Osteoblast (primary cell): ENCODE results near the gene TTF2. TPM values are rescaled to one million over a fixed set of nuclear protein-coding genes. Genes with fewer than 3 reads are reported as not detected.

ENCODE experiments used
- DNase-seq: peaks from one replicate; pipeline ENCODE4 v3.0.0; 2011; ENCODE audit warnings: low spot score, mixed read lengths; ENCODE audit not compliant: insufficient read length; ENCODE audit errors: missing footprints
- H2AFZ ChIP-seq: 2 replicates; pipeline ENCODE4 v1.6.0; 2011; ENCODE audit warnings: mild to moderate bottlenecking, low read length
- H3K27ac ChIP-seq: 2 replicates; pipeline ENCODE4 v1.5.1; 2011; ENCODE audit warnings: mild to moderate bottlenecking, low read depth, low read length, moderate library complexity
- H3K27me3 ChIP-seq: 2 replicates; pipeline ENCODE4 v1.6.0; 2012; ENCODE audit warnings: mild to moderate bottlenecking, control low read depth, inconsistent platforms, low read length, moderate library complexity; ENCODE audit not compliant: insufficient read depth
- H3K36me3 ChIP-seq: 2 replicates; pipeline ENCODE4 v1.5.1; 2011; ENCODE audit warnings: mild to moderate bottlenecking, low read length, control low read depth, moderate library complexity; ENCODE audit not compliant: insufficient read depth
- H3K4me1 ChIP-seq: 2 replicates; pipeline ENCODE4 v1.5.1; 2011; ENCODE audit warnings: mild to moderate bottlenecking, low read length, control low read depth, moderate library complexity; ENCODE audit not compliant: insufficient read depth
- H3K4me2 ChIP-seq: 2 replicates; pipeline ENCODE4 v1.6.0; 2011; ENCODE audit warnings: mild to moderate bottlenecking, low read length; ENCODE audit not compliant: insufficient read depth
- H3K4me3 ChIP-seq: fragments of 200-600 bp; sonication (generic); 3 replicates; pipeline ENCODE4 v1.5.1; 2012; ENCODE audit warnings: mild to moderate bottlenecking, low read length, inconsistent platforms; ENCODE audit not compliant: insufficient read depth
- H3K79me2 ChIP-seq: 2 replicates; pipeline ENCODE4 v1.6.0; 2012; ENCODE audit warnings: mild to moderate bottlenecking, low read length, control low read depth, inconsistent platforms; ENCODE audit not compliant: insufficient read depth
- H3K9me3 ChIP-seq: 2 replicates; pipeline ENCODE4 v1.5.1; 2011; ENCODE audit warnings: low read depth, low read length, control low read depth
- H4K20me1 ChIP-seq: 2 replicates; pipeline ENCODE4 v1.6.0; 2012; ENCODE audit warnings: mild to moderate bottlenecking, low read length, control low read depth; ENCODE audit not compliant: insufficient read depth
- total RNA-seq: library from RNA; depleted of rRNA; stranded (reverse); fragments of >200 nt; gene quantifications from 2 replicates; pipeline ENCODE4 v1.2.3, GENCODE V29; 2012
- TF ChIP-seq, protein P1 (sequence below): IDR thresholded peaks from 2 replicates; pipeline ENCODE4 v1.5.1; 2011; ENCODE audit warnings: mild to moderate bottlenecking, low read depth, low read length, moderate library complexity; ENCODE audit errors: extremely low read depth

TTF2 gene
- total RNA-seq, 1 donor, result 5.4 TPM

DNA sequence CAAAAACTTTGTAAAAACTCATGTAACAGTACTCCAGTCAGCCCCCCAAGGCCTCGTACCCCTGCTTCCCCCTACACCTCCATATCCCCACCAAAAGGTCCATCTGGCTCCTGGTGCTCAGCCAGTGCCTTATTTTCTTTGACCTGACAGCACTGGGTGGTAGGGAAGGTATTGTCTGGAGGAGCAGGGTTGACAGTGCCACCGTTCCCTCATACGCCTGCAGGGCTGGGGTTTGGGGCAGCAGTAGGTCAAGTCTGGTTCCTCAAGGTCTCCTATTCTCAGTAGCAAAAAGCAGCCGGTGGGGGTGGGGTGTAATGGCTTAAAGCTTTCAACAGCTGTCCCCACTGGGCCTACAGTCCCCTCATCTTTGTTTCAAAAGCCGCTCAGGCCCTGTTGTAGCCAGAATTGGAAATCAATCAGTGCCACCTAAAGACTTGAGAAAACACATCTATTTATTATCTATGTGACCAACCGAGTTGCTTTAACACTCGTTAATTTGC, 25.3 kb upstream of the TTF2 start:
- TF ChIP-seq, protein P1, sequence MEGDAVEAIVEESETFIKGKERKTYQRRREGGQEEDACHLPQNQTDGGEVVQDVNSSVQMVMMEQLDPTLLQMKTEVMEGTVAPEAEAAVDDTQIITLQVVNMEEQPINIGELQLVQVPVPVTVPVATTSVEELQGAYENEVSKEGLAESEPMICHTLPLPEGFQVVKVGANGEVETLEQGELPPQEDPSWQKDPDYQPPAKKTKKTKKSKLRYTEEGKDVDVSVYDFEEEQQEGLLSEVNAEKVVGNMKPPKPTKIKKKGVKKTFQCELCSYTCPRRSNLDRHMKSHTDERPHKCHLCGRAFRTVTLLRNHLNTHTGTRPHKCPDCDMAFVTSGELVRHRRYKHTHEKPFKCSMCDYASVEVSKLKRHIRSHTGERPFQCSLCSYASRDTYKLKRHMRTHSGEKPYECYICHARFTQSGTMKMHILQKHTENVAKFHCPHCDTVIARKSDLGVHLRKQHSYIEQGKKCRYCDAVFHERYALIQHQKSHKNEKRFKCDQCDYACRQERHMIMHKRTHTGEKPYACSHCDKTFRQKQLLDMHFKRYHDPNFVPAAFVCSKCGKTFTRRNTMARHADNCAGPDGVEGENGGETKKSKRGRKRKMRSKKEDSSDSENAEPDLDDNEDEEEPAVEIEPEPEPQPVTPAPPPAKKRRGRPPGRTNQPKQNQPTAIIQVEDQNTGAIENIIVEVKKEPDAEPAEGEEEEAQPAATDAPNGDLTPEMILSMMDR, result no peak
- no peaks in the 10 kb centered on the region for H3K36me3 ChIP-seq
- H3K9me3 ChIP-seq, result no peaks in the 10 kb centered on the region
- peaks cover 6% of the 10 kb centered on the region for H3K27me3 ChIP-seq
- H3K79me2 ChIP-seq, result no peaks in the 10 kb centered on the region
- H4K20me1 ChIP-seq, result no peaks in the 10 kb centered on the region
- no peak overlapping the region for H3K27ac ChIP-seq
- H3K4me2 ChIP-seq, result no peak overlapping the region
- DNase-seq, result no peak
- no peak overlapping the region for H3K4me3 ChIP-seq
- no peak overlapping the region for H2AFZ ChIP-seq
- no peaks in the 10 kb centered on the region for H3K4me1 ChIP-seq

DNA sequence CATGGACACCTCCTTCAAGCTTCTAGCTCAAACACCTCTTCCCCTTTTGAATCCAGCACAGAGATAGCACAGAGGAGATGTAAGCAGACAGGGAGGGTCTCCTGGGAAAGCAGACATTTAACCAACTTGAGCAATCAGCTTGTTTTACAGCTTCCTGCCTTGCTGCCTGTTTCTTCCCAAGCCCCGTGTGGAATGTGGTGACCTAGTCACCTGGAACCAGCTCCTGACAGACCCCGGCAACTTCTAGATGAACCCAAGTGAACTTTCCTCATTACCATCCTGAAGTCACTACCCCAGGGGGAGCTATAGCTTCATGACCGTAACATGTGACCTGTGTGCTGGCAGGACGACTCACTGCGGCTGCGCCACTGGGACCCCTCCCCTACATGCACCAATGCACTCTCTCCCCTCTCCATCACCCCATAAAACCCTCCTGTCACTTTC, 24.1 kb upstream of the TTF2 start:
- no peaks in the 10 kb centered on the region for H3K36me3 ChIP-seq
- H3K79me2 ChIP-seq, result no peaks in the 10 kb centered on the region
- H2AFZ ChIP-seq, result no peak overlapping the region
- H3K27ac ChIP-seq, result no peak overlapping the region
- H4K20me1 ChIP-seq, result no peaks in the 10 kb centered on the region
- no peaks in the 10 kb centered on the region for H3K4me1 ChIP-seq
- TF ChIP-seq, protein P1, result no peak
- H3K4me2 ChIP-seq, result no peak overlapping the region
- H3K27me3 ChIP-seq, result peaks cover 6% of the 10 kb centered on the region
- no peak for DNase-seq
- H3K9me3 ChIP-seq, result no peaks in the 10 kb centered on the region
- H3K4me3 ChIP-seq, result no peak overlapping the region

DNA sequence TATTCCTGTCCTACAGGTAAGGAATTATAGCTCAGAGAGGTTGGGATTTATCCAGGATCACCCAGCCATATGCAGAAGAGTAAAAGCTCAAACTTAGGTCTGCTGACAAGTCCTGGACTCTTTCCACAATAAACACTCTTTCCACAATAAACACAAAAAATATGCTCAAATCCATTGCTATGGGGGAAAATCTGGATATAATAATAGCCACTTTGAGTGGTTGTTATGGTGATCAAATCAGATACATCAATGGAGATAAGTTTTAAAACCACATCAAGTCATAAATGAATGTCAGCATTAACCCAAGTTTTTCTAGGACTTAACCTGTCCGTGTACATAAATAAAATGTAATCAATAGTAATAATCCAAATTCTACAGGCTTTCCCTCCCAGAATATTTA, 22.3 kb upstream of the TTF2 start:
- TF ChIP-seq, protein P1, result no peak
- Histone ChIP-seq H4K20me1 (no peaks in the 10 kb centered on the region), H2AFZ (no peak overlapping the region), H3K4me3 (no peak overlapping the region), H3K9me3 (no peaks in the 10 kb centered on the region), H3K4me1 (no peaks in the 10 kb centered on the region), H3K4me2 (no peak overlapping the region), H3K36me3 (no peaks in the 10 kb centered on the region), H3K27ac (no peak overlapping the region), H3K79me2 (no peaks in the 10 kb centered on the region), H3K27me3 (peaks cover 3% of the 10 kb centered on the region)
- DNase-seq, result no peak

DNA sequence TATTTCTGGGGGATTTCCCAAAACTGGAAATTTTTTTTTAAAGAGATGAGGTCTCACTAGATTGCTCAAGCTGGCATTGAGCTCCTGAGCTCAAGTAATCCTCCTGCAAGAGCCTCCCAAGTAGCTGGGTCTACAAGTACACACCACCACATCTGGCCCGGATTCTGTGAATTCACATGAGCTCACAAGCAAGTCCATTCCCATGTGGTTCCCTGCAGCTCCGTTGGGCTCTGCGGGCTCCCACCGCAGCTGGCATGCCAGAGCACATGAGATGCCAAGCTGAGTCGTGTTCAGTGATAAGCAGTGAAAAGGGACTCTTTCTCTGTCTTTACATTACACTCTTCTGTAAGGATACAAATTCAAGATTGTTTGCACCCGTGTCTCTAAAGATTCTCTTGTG, 21.9 kb upstream of the TTF2 start:
- no peaks in the 10 kb centered on the region for H3K9me3 ChIP-seq
- H3K4me1 ChIP-seq, result no peaks in the 10 kb centered on the region
- H3K36me3 ChIP-seq, result no peaks in the 10 kb centered on the region
- no peak for DNase-seq
- no peaks in the 10 kb centered on the region for H4K20me1 ChIP-seq
- TF ChIP-seq, protein P1, result no peak
- H3K27ac ChIP-seq, result no peak overlapping the region
- H3K4me2 ChIP-seq, result no peak overlapping the region
- no peak overlapping the region for H3K4me3 ChIP-seq
- no peak overlapping the region for H2AFZ ChIP-seq
- peaks cover 6% of the 10 kb centered on the region for H3K27me3 ChIP-seq
- no peaks in the 10 kb centered on the region for H3K79me2 ChIP-seq
